Globus pallidus (tissue), 1 donor: ENCODE measurements around the gene ATG4C.
A peak's percentile ranks its signal among the peaks of the same experiment; 100 is the strongest.
"Not testable (repeated sequence)": the region's sequence is repeated elsewhere in the genome, so short reads cannot be mapped to it uniquely, and the experiment has no call there.

Experiments used
- DNase-seq: peaks from one replicate; pipeline ENCODE4 v3.0.0-alpha.2; 2015; ENCODE audit warnings: low spot score

ATG4C gene

GRCh38 chr1:62783736-62784508, at the start of gene ATG4C:
ATG4C (plus strand) TSS chr1:62784132; CDS start chr1:62803787, 19,655 bp downstream.
- peak; percentile 98 for DNase-seq

- no peak for DNase-seq
These were observed 48.3 kb upstream of the ATG4C start for GRCh38 chr1:62735491-62736171.

- not testable (repeated sequence) for DNase-seq
These were observed 43.2 kb upstream of the ATG4C start for GRCh38 chr1:62740701-62741100.

- DNase-seq = no peak
These were observed 39.0 kb upstream of the ATG4C start for GRCh38 chr1:62744611-62745577.

- DNase-seq = peak; percentile 45
These were observed 37.7 kb upstream of the ATG4C start for GRCh38 chr1:62746086-62746808.

- DNase-seq = no peak
These were observed 37.2 kb upstream of the ATG4C start for GRCh38 chr1:62746809-62747138.

GRCh38 chr1:62753031-62753965, 30.6 kb upstream of the ATG4C start:
- DNase-seq = no peak

- DNase-seq = not testable (repeated sequence)
These were observed 29.0 kb upstream of the ATG4C start for GRCh38 chr1:62754938-62755337.

- DNase-seq = not testable (repeated sequence)
These were observed 27.6 kb upstream of the ATG4C start for GRCh38 chr1:62756255-62756884.

GRCh38 chr1:62759232-62759875, 24.6 kb upstream of the ATG4C start:
- not testable (repeated sequence) for DNase-seq

GRCh38 chr1:62760021-62760782, 23.7 kb upstream of the ATG4C start:
- not testable (repeated sequence) for DNase-seq

- not testable (repeated sequence) for DNase-seq
These were observed 22.6 kb upstream of the ATG4C start for GRCh38 chr1:62761223-62761870.

- DNase-seq = not testable (repeated sequence)
These were observed 21.9 kb upstream of the ATG4C start for GRCh38 chr1:62762027-62762426.

GRCh38 chr1:62765981-62766380, 18.0 kb upstream of the ATG4C start:
- DNase-seq = no peak

GRCh38 chr1:62768551-62768950, 15.4 kb upstream of the ATG4C start:
- DNase-seq = not testable (repeated sequence)

- DNase-seq = no peak
These were observed 11.2 kb upstream of the ATG4C start for GRCh38 chr1:62772607-62773295.

- no peak for DNase-seq
These were observed 9.9 kb upstream of the ATG4C start for GRCh38 chr1:62774006-62774405.
